ENCODE results near the gene ST14.
"Not testable (repeated sequence)": the region's sequence is repeated elsewhere in the genome, so short reads cannot be mapped to it uniquely, and the experiment has no call there.

- not testable (repeated sequence) for TF ChIP-seq CTCF, POLR2A, POLR2AphosphoS5 (IDR thresholded peaks at IDR 0.05)
Observed at GRCh38 chr11:130245375-130245774, 85.8 kb downstream of the ST14 start.
